ENCODE data around the gene IL13RA2. TPM values are rescaled to one million over a fixed set of nuclear protein-coding genes. Genes with fewer than 3 reads are reported as not detected.

Gene IL13RA2
- 0.35 TPM for total RNA-seq
- long read RNA-seq: 0 reads

GRCh38 chrX:115017455-115017854 lies at the start of gene IL13RA2:
IL13RA2 (minus strand) TSS chrX:115017616; CDS start chrX:115017269, 347 bp downstream.
- H3K27me3 ChIP-seq (ENCODE audit: low read depth): no peaks in the 10 kb centered on the region
- no peaks in the 10 kb centered on the region for H3K4me1 ChIP-seq
- no peaks in the 10 kb centered on the region for H3K9me3 ChIP-seq
- no peak within 1 kb of the TSS for H3K27ac ChIP-seq
- H3K4me3 ChIP-seq: no peak within 1 kb of the TSS
- no peak for TF ChIP-seq CTCF (IDR thresholded peaks at IDR 0.05)
- intact Hi-C loops (cut with DNase I): no loop called here
- ATAC-seq (no peak), DNase-seq (no peak)
- no peaks in the 10 kb centered on the region for H3K36me3 ChIP-seq

- no peaks in the 10 kb centered on the region for H3K27me3 ChIP-seq (ENCODE audit: low read depth)
These were observed 47.9 kb upstream of the IL13RA2 start for GRCh38 chrX:115065304-115065703.

GRCh38 chrX:115060013-115060412 lies 42.6 kb upstream of the IL13RA2 start:
- H3K4me1 ChIP-seq: no peaks in the 10 kb centered on the region
- H3K27ac ChIP-seq: no peak overlapping the region
- intact Hi-C loops (cut with DNase I): no loop called here
- H3K36me3 ChIP-seq: no peaks in the 10 kb centered on the region
- DNase-seq (no peak), ATAC-seq (peak in 1 of 2 donors; percentile 70)
- no peak overlapping the region for H3K4me3 ChIP-seq
- no peak for TF ChIP-seq CTCF (IDR thresholded peaks at IDR 0.05)
- no peaks in the 10 kb centered on the region for H3K9me3 ChIP-seq
- no peaks in the 10 kb centered on the region for H3K27me3 ChIP-seq (ENCODE audit: low read depth)

More at GRCh38 chrX:115065304-115065703, 47.9 kb upstream of the IL13RA2 start:
- DNase-seq (no peak), ATAC-seq (no peak)
- no peak overlapping the region for H3K4me3 ChIP-seq
- intact Hi-C loops (cut with DNase I): no loop called here
- TF ChIP-seq CTCF (IDR thresholded peaks at IDR 0.05): no peak
- H3K27ac ChIP-seq: no peak overlapping the region
- no peaks in the 10 kb centered on the region for H3K4me1 ChIP-seq
- no peaks in the 10 kb centered on the region for H3K36me3 ChIP-seq
- no peaks in the 10 kb centered on the region for H3K9me3 ChIP-seq

- no peaks in the 10 kb centered on the region for H3K4me1 ChIP-seq
- no peak for TF ChIP-seq CTCF (IDR thresholded peaks at IDR 0.05)
- H3K36me3 ChIP-seq: no peaks in the 10 kb centered on the region
- intact Hi-C loops (cut with DNase I): no loop called here
- no peak overlapping the region for H3K27ac ChIP-seq
- H3K4me3 ChIP-seq: no peak overlapping the region
- no peak for DNase-seq
- H3K27me3 ChIP-seq (ENCODE audit: low read depth): no peaks in the 10 kb centered on the region
- peak; percentile 57 to 74 for ATAC-seq
- no peaks in the 10 kb centered on the region for H3K9me3 ChIP-seq
These were observed 40.9 kb upstream of the IL13RA2 start for GRCh38 chrX:115058276-115058675.

- DNase-seq (no peak), ATAC-seq (no peak)
- Histone ChIP-seq H3K9me3 (no peaks in the 10 kb centered on the region), H3K4me3 (no peak overlapping the region), H3K27ac (no peak overlapping the region), H3K36me3 (no peaks in the 10 kb centered on the region), H3K4me1 (no peaks in the 10 kb centered on the region), H3K27me3 (ENCODE audit: low read depth) (no peaks in the 10 kb centered on the region)
- TF ChIP-seq CTCF (IDR thresholded peaks at IDR 0.05): no peak
- intact Hi-C loops (cut with DNase I): no loop called here
These were observed 37.5 kb upstream of the IL13RA2 start for GRCh38 chrX:115054876-115055275.

GRCh38 chrX:115053223-115053622 lies 35.8 kb upstream of the IL13RA2 start:
- ATAC-seq (no peak), DNase-seq (no peak)
- TF ChIP-seq CTCF (IDR thresholded peaks at IDR 0.05): no peak
- no peaks in the 10 kb centered on the region for H3K4me1 ChIP-seq
- no peak overlapping the region for H3K27ac ChIP-seq
- intact Hi-C loops (cut with DNase I): no loop called here
- no peaks in the 10 kb centered on the region for H3K9me3 ChIP-seq
- H3K4me3 ChIP-seq: no peak overlapping the region
- no peaks in the 10 kb centered on the region for H3K36me3 ChIP-seq
- H3K27me3 ChIP-seq (ENCODE audit: low read depth): no peaks in the 10 kb centered on the region
